Measurements from ENCODE around the gene SCUBE2. TPM values are rescaled to one million over a fixed set of nuclear protein-coding genes. Genes with fewer than 3 reads are reported as not detected.

The SCUBE2 gene
- total RNA-seq, 1 experiment from 2014 or later, result not detected

DNA sequence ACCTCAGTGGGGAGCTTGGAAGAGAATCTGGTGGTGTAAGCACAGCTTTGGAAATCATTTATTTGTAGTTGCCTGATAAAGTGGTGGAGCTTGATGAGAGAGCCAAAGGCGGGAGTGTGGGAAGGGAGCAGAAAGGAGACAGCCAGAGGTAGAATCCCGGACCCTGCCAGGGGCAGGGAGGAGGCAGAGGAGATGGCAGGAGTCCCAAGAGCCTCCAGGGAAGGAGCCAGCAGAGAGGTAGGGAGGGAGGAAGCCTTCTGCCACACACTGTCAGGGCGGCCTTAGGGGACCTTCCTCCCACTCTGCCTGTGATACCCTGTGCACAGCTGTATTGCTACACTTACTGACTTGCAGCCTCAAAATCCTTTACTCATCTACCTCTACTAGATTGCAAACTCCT lies 15.4 kb downstream of the SCUBE2 start:
- no peak for DNase-seq (ENCODE audit: extremely low read depth, low read depth)

- DNase-seq (ENCODE audit: extremely low read depth, low read depth), result no peak
Measured at GRCh38 chr11:9075556-9075955, 15.8 kb downstream of the SCUBE2 start.

GRCh38 chr11:9074338-9075029 lies 16.9 kb downstream of the SCUBE2 start:
- no peak for DNase-seq (ENCODE audit: extremely low read depth, low read depth)

- DNase-seq (ENCODE audit: extremely low read depth, low read depth), result no peak
Measured at GRCh38 chr11:9073466-9074225, 17.8 kb downstream of the SCUBE2 start.

- no peak for DNase-seq (ENCODE audit: extremely low read depth, low read depth)
Measured at GRCh38 chr11:9072626-9073176, 18.7 kb downstream of the SCUBE2 start.

GRCh38 chr11:9071692-9072091 lies 19.7 kb downstream of the SCUBE2 start:
- DNase-seq (ENCODE audit: extremely low read depth, low read depth), result no peak

DNA sequence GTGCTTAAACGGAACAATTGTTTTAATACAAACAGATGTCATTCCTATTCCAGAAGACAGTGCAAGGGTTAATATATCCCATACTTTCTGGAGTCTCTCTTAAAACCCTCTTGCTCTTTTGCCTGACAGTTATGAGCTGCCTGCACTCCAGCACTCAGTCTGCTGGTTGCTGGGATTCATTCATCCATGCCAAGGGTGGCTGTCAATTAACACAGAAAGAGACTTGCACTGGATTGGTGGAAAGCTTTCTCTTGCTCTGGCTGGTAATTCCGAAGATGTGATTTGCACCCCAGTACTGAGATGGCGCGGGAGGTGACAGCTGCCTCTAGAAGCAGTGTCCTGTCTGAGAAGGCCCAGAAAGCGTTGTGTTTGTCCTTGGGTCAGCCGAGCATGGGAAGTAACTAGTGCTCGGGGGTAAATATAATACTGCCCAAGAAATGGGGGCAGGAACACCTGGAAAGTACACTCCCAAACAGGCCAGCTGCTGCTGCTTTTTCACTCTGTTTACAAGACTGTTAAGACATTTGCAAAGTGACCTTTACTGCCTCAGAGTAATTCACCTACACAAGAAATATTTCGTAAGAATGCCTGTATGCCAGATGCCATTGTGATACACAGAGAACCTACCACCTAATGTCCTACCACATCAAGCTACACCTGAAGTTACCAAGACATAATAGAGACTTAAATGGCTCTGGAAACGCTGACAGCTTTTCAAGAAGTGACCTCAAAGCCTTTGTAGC lies 20.5 kb downstream of the SCUBE2 start:
- DNase-seq (ENCODE audit: extremely low read depth, low read depth), result no peak

DNA sequence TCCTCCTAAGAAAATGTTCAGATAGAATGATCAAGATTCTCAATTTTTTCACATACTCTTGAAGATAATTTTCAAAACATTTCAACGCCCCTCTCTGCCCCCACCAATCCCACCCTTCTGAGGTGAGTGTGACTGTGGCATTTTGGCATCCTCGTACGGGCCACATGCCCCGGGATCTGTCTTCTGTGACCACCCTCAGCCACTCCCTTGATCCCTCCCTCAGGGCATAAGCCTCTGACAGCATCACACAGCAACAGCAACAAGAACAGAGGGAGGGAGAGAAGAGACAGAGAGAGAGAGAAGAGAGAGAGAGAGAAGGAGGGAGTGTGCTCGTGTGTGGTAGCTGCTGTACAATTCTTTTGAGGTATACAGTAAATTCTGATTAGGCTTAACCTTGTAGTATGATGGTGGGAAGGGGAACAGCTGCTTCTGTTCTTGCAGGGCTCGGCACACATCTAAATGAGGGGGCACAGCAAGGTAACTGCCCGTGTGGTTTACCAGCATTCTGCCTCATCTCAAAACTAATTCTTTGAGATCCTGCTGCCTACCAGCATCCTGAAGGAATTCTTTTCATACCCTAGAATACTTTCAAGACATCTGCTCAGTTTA lies 21.4 kb downstream of the SCUBE2 start:
- DNase-seq (ENCODE audit: extremely low read depth, low read depth), result no peak

DNA sequence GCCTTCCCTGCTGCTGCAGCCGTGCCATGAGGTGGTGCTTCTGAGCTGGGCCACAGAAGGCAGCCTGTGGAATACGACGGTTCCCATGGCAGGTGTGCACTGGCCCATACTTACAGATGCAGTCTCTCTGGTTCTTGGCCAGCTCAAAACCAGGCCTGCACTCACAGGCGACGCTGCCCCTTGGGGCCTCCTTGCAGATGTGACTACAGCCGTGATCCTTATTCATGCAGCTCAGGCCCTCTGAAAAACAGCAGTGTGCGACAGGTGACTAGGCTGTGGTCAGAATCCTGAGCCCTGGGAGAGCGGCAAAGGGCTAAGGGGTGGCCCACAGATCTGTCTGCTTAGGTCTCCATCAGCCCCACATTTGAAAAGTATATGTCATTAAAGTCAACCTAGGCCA lies 22.1 kb downstream of the SCUBE2 start:
- no peak for DNase-seq (ENCODE audit: extremely low read depth, low read depth)

GRCh38 chr11:9066433-9066925 lies 24.9 kb downstream of the SCUBE2 start:
- no peak for DNase-seq (ENCODE audit: extremely low read depth, low read depth)

DNA sequence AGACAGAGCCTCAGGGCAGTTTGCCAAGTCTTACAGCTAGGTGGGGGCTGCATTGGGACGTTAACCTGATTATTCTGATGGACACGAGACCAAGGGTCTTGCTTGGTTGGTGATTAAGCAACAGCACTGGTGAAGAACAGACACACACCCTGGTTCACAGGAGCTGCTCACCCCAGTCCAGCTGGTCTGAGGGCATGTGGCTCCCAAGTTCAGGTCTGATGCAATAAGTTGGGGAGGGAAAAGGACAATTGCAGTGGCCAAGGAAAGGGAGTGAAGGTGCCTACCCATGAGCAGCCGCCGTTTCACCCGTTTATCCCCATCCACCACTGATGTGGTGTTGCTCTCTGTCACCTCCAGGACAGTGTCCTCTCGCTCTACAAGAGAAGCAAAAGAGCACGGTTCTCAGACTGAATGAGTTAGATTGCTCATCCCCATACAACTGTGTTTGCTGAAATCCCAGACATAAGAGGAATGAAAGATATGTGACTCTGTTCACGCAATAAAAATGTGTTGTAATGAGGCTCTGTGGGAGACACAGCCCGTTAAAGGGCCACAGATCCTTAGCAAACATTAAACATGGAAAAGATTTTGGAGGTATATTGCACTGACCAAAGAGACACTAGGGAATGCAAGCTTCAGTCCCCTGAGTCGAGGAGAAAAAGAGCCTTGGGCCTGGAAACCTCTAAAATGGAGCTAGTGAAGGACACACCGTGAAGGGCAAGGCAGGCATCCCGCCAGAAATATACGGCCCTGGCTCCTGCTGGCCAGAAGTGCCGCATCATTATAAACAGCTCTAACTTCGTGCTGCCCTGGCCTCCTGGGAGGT lies 25.6 kb downstream of the SCUBE2 start:
- no peak for DNase-seq (ENCODE audit: extremely low read depth, low read depth)

DNA sequence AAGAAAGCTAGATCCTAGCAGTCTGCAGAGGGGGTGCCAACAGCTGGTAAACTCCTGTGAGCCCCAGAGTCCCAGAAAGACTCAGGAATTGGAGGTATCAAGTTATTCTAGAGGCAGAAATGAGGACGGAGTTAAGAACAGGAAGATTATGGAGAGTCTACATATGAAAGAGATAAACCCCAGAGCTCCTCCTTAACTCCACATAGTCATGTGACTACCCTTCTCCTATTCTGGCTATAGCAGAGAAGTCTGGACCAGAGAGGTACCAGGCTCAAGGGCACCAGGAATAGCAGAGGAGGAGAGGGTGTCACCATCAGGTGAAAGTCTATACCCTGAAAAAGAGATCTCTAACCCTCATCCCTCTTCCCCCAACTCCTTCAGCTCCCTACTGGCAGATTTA lies 29.6 kb downstream of the SCUBE2 start:
- DNase-seq (ENCODE audit: extremely low read depth, low read depth), result no peak

GRCh38 chr11:9060700-9061111 lies 30.7 kb downstream of the SCUBE2 start:
- DNase-seq (ENCODE audit: extremely low read depth, low read depth), result no peak

GRCh38 chr11:9059406-9059805 lies 32.0 kb downstream of the SCUBE2 start:
- DNase-seq (ENCODE audit: extremely low read depth, low read depth), result no peak

DNA sequence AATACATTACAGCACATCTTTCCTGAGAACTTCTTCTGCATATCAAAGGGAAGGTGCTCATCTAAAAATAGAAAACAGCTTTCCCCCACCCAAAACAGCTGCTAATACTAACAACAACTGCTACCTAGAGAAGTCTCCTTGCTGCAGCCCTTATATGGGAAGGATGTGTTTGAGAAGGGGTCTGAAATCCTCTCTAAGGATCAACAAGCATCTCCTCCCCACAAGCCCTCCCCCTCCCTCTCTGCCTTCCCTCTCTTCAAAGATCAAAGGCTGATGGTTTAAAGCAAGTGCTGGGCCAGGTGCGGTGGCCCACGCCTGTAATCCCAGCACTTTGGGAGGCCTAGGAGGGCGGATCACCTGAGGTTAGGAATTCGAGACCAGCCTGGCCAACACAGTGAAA lies 33.5 kb downstream of the SCUBE2 start:
- DNase-seq (ENCODE audit: extremely low read depth, low read depth), result no peak

GRCh38 chr11:9057007-9057406 lies 34.4 kb downstream of the SCUBE2 start:
- no peak for DNase-seq (ENCODE audit: extremely low read depth, low read depth)

DNA sequence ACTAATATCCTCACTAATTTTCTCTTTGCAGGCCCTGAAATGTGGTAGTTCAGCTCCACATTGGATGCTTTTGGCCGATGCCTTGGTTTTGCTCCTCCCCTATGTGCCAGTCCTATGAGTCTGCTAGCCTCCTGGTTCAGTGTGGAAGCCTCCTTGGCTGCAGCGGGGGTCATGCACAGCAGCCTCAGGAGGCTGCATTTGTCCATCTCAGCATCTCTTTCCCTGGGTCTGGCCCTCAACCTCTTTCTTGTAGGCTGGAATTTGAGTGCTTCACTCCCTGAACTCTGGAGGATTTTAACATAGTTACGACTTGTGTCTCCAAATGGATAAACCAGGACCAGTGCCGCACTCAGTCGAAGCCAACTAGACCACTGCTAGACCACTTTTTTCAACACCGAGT lies 34.9 kb downstream of the SCUBE2 start:
- no peak for DNase-seq (ENCODE audit: extremely low read depth, low read depth)

- DNase-seq (ENCODE audit: extremely low read depth, low read depth), result no peak
Measured at GRCh38 chr11:9053316-9054035, 37.9 kb downstream of the SCUBE2 start.

DNA sequence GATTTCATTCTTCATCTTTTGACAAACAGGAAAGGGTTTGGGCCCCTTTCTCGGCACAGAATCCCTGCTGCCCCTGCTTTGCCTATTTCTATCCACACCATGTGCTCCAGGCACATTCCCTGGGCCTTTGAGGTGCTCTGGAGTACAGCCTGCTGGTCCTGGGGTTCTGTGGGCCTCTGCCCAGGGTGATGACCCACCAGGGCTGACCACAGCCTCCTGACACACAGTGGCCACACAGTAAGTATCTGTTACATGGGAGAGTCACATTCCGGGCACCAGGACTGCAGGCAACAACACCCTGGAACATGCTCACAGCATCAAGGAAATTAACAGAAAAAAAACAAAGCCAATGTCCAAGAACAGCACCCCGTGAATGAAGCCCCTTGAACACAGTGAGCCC lies 39.1 kb downstream of the SCUBE2 start:
- DNase-seq (ENCODE audit: extremely low read depth, low read depth), result no peak

Measured in NCI-H460 (cell line).